Myometrial cell (primary cell): ENCODE measurements around the gene DAGLA. TPM values are rescaled to one million over a fixed set of nuclear protein-coding genes. Genes with fewer than 3 reads are reported as not detected.

Source experiments
- total RNA-seq: library from RNA; depleted of rRNA; stranded (reverse); fragments of >200 nt; gene quantifications from 2 replicates; pipeline ENCODE4 v1.2.3, GENCODE V29; 2015

The DAGLA gene
- total RNA-seq: 3.9 and 5.5 TPM in 2 replicates

GRCh38 chr11:61679893-61680621 is at the start of gene DAGLA:
DAGLA (plus strand) TSS chr11:61680391; CDS start chr11:61720156, 39,765 bp downstream.

GRCh38 chr11:61752117-61752924 is 72.1 kb downstream of the DAGLA start, which contains the start of gene MYRF:
MYRF (plus strand) TSS chr11:61752636; CDS start chr11:61752745, 109 bp downstream.

GRCh38 chr11:61792310-61793082 is 112.3 kb downstream of the DAGLA start, which contains the start of the genes FEN1 and TMEM258:
FEN1 (plus strand) TSS chr11:61792911; CDS start chr11:61795362, 2,451 bp downstream.
TMEM258 (minus strand) TSS chr11:61792599; CDS start chr11:61792558, 41 bp downstream.

Other genes starting within 250 kb of the DAGLA start
- gene LRRC10B, start 171.6 kb upstream of the DAGLA start, total RNA-seq: not detected in 2 replicates
- 1.6 and 1.7 TPM in 2 replicates for gene SYT7, start 99.3 kb upstream of the DAGLA start, total RNA-seq
- gene MYRF, start 72.2 kb downstream of the DAGLA start, total RNA-seq: 2.6 and 2.8 TPM in 2 replicates
- 86.8 and 101 TPM in 2 replicates for gene TMEM258, start 112.2 kb downstream of the DAGLA start, total RNA-seq
- 24.8 and 30.8 TPM in 2 replicates for gene FEN1, start 112.5 kb downstream of the DAGLA start, total RNA-seq
- gene FADS1, start 136.6 kb downstream of the DAGLA start, total RNA-seq: 201 and 205 TPM in 2 replicates
- gene FADS2, start 147.9 kb downstream of the DAGLA start, total RNA-seq: 975 and 1,052 TPM in 2 replicates
- gene FADS3, start 211.2 kb downstream of the DAGLA start, total RNA-seq: 65.9 and 88.8 TPM in 2 replicates
- gene RAB3IL1, start 237.2 kb downstream of the DAGLA start, total RNA-seq: 0.29 and 2.3 TPM in 2 replicates